OCI-LY7 (cell line): Measurements from ENCODE around the gene ZGPAT.

Experiments
- EZH2phosphoT487 ChIP-seq: fragments of 200-600 bp; sonication (generic); IDR thresholded peaks from 2 replicates; pipeline ENCODE4 v1.6.1; 2018; ENCODE audit warnings: low read depth, borderline replicate concordance, mild to moderate bottlenecking, mixed run types, antibody characterized with exemption, low read length, moderate library complexity, mixed read lengths
- TF ChIP-seq, protein P1 (sequence below): fragments of 200-600 bp; sonication (generic); conservative IDR thresholded peaks from 2 replicates; pipeline ENCODE4 v1.5.1; 2014; ENCODE audit warnings: mild to moderate bottlenecking, antibody characterized with exemption, low read length, moderate library complexity, mixed read lengths

DNA sequence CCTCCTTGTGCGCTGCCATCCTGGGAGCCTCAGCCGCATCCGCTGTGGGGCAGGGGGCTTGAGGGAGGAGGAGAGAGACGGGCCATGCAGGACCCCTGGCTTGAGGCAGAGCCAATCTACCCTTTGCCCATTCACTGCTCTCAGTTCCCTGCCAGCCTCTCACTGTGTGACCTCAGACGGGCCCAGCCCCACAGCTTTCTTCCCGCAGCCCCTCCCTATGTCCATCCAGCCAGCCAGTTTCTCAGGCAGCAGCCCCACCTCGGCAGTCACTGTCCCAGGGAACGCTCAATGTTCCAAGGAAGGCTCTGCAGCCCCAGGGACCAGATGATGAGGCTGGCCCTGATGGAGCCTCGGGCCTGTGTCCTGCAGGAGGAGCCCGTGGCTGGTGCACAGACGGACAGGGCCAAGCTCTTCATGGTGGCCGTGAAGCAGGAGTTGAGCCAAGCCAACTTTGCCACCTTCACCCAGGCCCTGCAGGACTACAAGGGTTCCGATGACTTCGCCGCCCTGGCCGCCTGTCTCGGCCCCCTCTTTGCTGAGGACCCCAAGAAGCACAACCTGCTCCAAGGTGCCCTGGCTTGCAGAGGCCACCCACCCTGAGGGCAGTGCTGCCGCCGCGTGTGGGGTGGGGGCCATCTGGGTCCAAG is 15.3 kb upstream of the ZGPAT start:
- TF ChIP-seq, protein P1, sequence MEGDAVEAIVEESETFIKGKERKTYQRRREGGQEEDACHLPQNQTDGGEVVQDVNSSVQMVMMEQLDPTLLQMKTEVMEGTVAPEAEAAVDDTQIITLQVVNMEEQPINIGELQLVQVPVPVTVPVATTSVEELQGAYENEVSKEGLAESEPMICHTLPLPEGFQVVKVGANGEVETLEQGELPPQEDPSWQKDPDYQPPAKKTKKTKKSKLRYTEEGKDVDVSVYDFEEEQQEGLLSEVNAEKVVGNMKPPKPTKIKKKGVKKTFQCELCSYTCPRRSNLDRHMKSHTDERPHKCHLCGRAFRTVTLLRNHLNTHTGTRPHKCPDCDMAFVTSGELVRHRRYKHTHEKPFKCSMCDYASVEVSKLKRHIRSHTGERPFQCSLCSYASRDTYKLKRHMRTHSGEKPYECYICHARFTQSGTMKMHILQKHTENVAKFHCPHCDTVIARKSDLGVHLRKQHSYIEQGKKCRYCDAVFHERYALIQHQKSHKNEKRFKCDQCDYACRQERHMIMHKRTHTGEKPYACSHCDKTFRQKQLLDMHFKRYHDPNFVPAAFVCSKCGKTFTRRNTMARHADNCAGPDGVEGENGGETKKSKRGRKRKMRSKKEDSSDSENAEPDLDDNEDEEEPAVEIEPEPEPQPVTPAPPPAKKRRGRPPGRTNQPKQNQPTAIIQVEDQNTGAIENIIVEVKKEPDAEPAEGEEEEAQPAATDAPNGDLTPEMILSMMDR = no peak
- no peak for TF ChIP-seq EZH2phosphoT487
